Mesenchymal stem cell (in vitro differentiated cells and primary cell): ENCODE measurements around the gene PTPN1.

ENCODE experiments used
- DNase-seq: peaks from one replicate; pipeline ENCODE4 v3.0.0-alpha.2; 2013
- H2AFZ ChIP-seq: one replicate; pipeline ENCODE4 v1.6.1; 2013; ENCODE audit warnings: low read depth, mild to moderate bottlenecking, control low read depth, inconsistent platforms, low read length, moderate library complexity
- H2AK5ac ChIP-seq: 2 replicates; pipeline ENCODE4 v1.6.1; 2013; ENCODE audit warnings: low read length, moderate library complexity, mild to moderate bottlenecking, inconsistent platforms; ENCODE audit not compliant: severe bottlenecking
- H2BK120ac ChIP-seq: one replicate; pipeline ENCODE4 v1.6.1; 2013; ENCODE audit warnings: low read depth, mild to moderate bottlenecking, inconsistent platforms, low read length, moderate library complexity
- H2BK12ac ChIP-seq, 2 experiments: one replicate each; pipeline ENCODE4 v1.6.1; 2013; ENCODE audit warnings: inconsistent platforms in 2 of 2, low read length in 2 of 2, mild to moderate bottlenecking in 2 of 2, moderate library complexity in 2 of 2, control low read depth in 1 of 2
- H2BK15ac ChIP-seq: one replicate; pipeline ENCODE4 v1.6.1; 2013; ENCODE audit warnings: mild to moderate bottlenecking, low read depth, inconsistent platforms; ENCODE audit not compliant: poor library complexity, severe bottlenecking
- H2BK5ac ChIP-seq: 2 replicates; pipeline ENCODE4 v1.6.1; 2013; ENCODE audit warnings: low read depth, mild to moderate bottlenecking, low read length, control low read depth, inconsistent platforms; ENCODE audit not compliant: poor library complexity, severe bottlenecking
- H3K14ac ChIP-seq, 2 experiments: one replicate each; pipeline ENCODE4 v1.6.1; 2013; ENCODE audit warnings: inconsistent platforms in 2 of 2, low read length in 2 of 2, control low read depth in 1 of 2, mild to moderate bottlenecking in 1 of 2, moderate library complexity in 1 of 2
- H3K18ac ChIP-seq, 2 experiments: one replicate each; pipeline ENCODE4 v1.6.1; 2013; ENCODE audit warnings: inconsistent platforms in 2 of 2, low read length in 2 of 2, control low read depth in 1 of 2, low read depth in 1 of 2, mild to moderate bottlenecking in 1 of 2
- H3K23ac ChIP-seq, 2 experiments: one replicate each; pipeline ENCODE4 v1.6.1; 2013; ENCODE audit warnings: inconsistent platforms in 2 of 2, low read length in 2 of 2, mild to moderate bottlenecking in 2 of 2, moderate library complexity in 2 of 2, control low read depth in 1 of 2
- H3K27ac ChIP-seq: 2 replicates; pipeline ENCODE4 v1.5.1; 2013; ENCODE audit warnings: mild to moderate bottlenecking, moderate library complexity, low read length, control low read depth, inconsistent platforms; ENCODE audit not compliant: poor library complexity, severe bottlenecking
- H3K27me3 ChIP-seq, 2 experiments: 2 replicates each; pipeline versions ENCODE4 v1.6.1 to v1.7.0; 2013; ENCODE audit warnings: low read length in 2 of 2, mild to moderate bottlenecking in 2 of 2, moderate library complexity in 2 of 2, control low read depth in 1 of 2, inconsistent platforms in 1 of 2; ENCODE audit not compliant: control insufficient read depth in 1 of 2, insufficient read depth in 1 of 2
- H3K36me3 ChIP-seq, 2 experiments: 2 replicates each; pipeline versions ENCODE4 v1.6.1 to v1.7.0; 2013; ENCODE audit warnings: low read length in 2 of 2, control low read depth in 1 of 2, inconsistent platforms in 1 of 2, low read depth in 1 of 2, mild to moderate bottlenecking in 1 of 2; ENCODE audit not compliant: insufficient read depth in 2 of 2, control insufficient read depth in 1 of 2
- H3K4ac ChIP-seq, 2 experiments: one replicate each; pipeline ENCODE4 v1.6.1; 2013; ENCODE audit warnings: inconsistent platforms in 2 of 2, low read length in 2 of 2, mild to moderate bottlenecking in 2 of 2, moderate library complexity in 2 of 2, control low read depth in 1 of 2, low read depth in 1 of 2
- H3K4me1 ChIP-seq: 2 replicates; pipeline ENCODE4 v1.6.1; 2013; ENCODE audit warnings: low read depth, low read length, control low read depth; ENCODE audit not compliant: control insufficient read depth, insufficient read depth
- H3K4me2 ChIP-seq: 2 replicates; pipeline ENCODE4 v1.6.1; 2013; ENCODE audit warnings: low read length, mild to moderate bottlenecking, inconsistent platforms; ENCODE audit not compliant: poor library complexity, severe bottlenecking
- H3K4me3 ChIP-seq, 2 experiments: 2 replicates each; pipeline versions ENCODE4 v1.5.1 to v1.7.0; 2013; ENCODE audit warnings: low read length in 2 of 2, mild to moderate bottlenecking in 2 of 2, control low read depth in 1 of 2, low read depth in 1 of 2; ENCODE audit not compliant: insufficient read depth in 1 of 2
- H3K79me1 ChIP-seq: replicated peaks from 2 replicates; pipeline ENCODE4 v1.6.1; 2013; ENCODE audit warnings: mild to moderate bottlenecking, control low read depth, low read length, inconsistent platforms; ENCODE audit not compliant: poor library complexity, severe bottlenecking
- H3K9ac ChIP-seq: 2 replicates; pipeline ENCODE4 v1.7.0; 2013; ENCODE audit warnings: mild to moderate bottlenecking, low read length, moderate library complexity
- H3K9me3 ChIP-seq: 2 replicates; pipeline ENCODE4 v1.7.0; 2013; ENCODE audit warnings: mild to moderate bottlenecking, low read length; ENCODE audit not compliant: control insufficient read depth
- H4K8ac ChIP-seq: one replicate; pipeline ENCODE4 v1.6.1; 2013; ENCODE audit warnings: inconsistent platforms, mild to moderate bottlenecking, low read length, moderate library complexity
- H4K91ac ChIP-seq: one replicate; pipeline ENCODE4 v1.6.1; 2013; ENCODE audit warnings: mild to moderate bottlenecking, low read length, inconsistent platforms
- WGBS: methylation state at CpG from one replicate; pipeline ENCODE4 v1.1.7; 2013; ENCODE audit warnings: mixed read lengths; 5-methylcytosine and 5-hydroxymethylcytosine counted together

PTPN1 gene

GRCh38 chr20:50512323-50512722 is 2.1 kb downstream of the PTPN1 start:
- H3K9ac ChIP-seq: peak overlapping the region; percentile 97
- H2AK5ac ChIP-seq: no peak overlapping the region
- no peak overlapping the region for H2BK120ac ChIP-seq
- no peak overlapping the region for H3K18ac ChIP-seq
- H3K23ac ChIP-seq: no peak overlapping the region
- no peak overlapping the region for H4K8ac ChIP-seq
- H3K79me1 ChIP-seq: no peaks in the 10 kb centered on the region
- no peak overlapping the region for H4K91ac ChIP-seq
- peak overlapping the region in 1 of 2 experiments; percentile 91 for H3K4me3 ChIP-seq
- no peak for DNase-seq
- H3K9me3 ChIP-seq: no peaks in the 10 kb centered on the region
- H2BK12ac ChIP-seq: no peak overlapping the region
- no peak overlapping the region for H2BK15ac ChIP-seq
- H3K36me3 ChIP-seq: peaks cover 3 to 6% of the 10 kb centered on the region in 2 experiments
- peaks cover 14% of the 10 kb centered on the region for H3K4me1 ChIP-seq
- no peak overlapping the region for H2AFZ ChIP-seq
- H3K4me2 ChIP-seq: peak overlapping the region; percentile 73
- no CpG with 5 or more reads among the region's 1 CpG for WGBS
- no peaks in the 10 kb centered on the region for H3K27me3 ChIP-seq
- no peak overlapping the region for H2BK5ac ChIP-seq
- H3K27ac ChIP-seq: peak overlapping the region; percentile 46
- no peak overlapping the region for H3K4ac ChIP-seq
- no peak overlapping the region for H3K14ac ChIP-seq

DNA sequence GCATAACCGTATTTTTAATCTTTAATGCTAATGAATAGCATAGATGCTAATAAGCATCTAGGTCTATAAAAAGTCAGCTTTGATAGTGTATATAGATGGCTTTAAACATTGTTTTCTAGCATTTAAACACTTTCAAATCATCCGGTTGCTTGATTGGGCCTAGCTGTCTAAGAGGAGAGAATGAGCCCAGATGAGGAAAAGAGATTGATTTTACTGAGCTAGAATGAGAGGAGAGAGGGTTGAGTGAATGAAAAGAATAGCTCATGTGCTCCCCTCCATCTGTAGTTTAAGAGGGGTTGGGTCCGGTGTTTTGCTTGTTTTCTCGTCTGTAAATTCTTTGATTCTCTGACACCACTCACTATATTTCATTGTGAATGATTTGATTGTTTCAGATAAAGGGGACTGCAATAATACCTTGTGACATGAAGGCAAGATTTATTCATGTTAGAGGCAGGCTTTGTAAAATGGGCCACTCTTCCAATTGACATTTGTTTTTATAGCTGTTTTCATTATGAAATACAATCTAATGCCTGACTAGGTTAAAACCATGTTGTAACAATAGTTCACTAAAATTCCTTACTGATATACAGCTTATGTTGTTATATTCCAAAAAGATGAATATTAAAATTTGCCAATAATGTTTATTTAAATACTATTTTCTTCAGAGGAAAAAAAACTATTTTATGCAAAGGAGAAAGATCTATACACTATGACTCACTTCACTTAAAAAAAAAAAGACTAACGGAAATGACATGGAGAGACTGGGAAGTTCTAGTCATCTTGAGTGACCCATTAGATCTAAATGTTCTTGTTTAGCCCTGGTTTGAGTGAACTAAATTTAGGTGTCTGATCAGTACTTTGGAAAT is 3.2 kb downstream of the PTPN1 start:
- no peak overlapping the region for H2BK120ac ChIP-seq
- WGBS: 62% methylated on average over 3 of the region's 5 CpGs

DNA sequence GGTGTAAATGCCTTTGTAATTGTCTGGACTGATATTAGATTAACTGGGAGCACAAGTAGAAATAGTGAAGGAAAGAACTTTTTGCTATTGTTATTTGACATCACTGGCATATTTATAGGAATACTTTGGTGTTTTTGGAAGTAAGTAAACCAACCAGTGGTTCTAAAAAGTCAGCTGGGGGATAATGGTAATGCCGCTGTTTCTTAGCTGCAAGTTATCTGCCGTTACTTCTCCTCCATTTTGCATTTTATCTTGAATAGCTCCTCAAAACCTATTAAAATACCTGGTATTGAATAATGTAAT is 3.8 kb downstream of the PTPN1 start:
- Histone ChIP-seq H3K4me3 (peak overlapping the region in 1 of 2 experiments; percentile 14), H4K8ac (no peak overlapping the region), H3K4ac (no peak overlapping the region), H2BK5ac (no peak overlapping the region), H2AFZ (no peak overlapping the region), H3K4me1 (peaks cover 13% of the 10 kb centered on the region), H3K18ac (no peak overlapping the region), H2BK12ac (no peak overlapping the region), H3K27me3 (no peaks in the 10 kb centered on the region), H3K27ac (no peak overlapping the region), H2AK5ac (no peak overlapping the region), H3K36me3 (peaks cover 3 to 6% of the 10 kb centered on the region in 2 experiments), H2BK15ac (no peak overlapping the region), H3K14ac (no peak overlapping the region), H4K91ac (no peak overlapping the region), H2BK120ac (no peak overlapping the region), H3K4me2 (peak overlapping the region; percentile 21), H3K9ac (peak overlapping the region; percentile 97), H3K23ac (no peak overlapping the region), H3K9me3 (no peaks in the 10 kb centered on the region), H3K79me1 (no peaks in the 10 kb centered on the region)
- no peak for DNase-seq
- WGBS: 100% methylated on average over 1 of the region's 2 CpGs

More for the DNA sequence above, 3.2 kb downstream of the PTPN1 start:
- DNase-seq: peak; percentile 89
- Histone ChIP-seq H2BK15ac (no peak overlapping the region), H3K9ac (peak overlapping the region; percentile 97), H3K9me3 (no peaks in the 10 kb centered on the region), H3K14ac (no peak overlapping the region), H3K4me1 (peaks cover 12% of the 10 kb centered on the region), H3K23ac (no peak overlapping the region), H4K91ac (no peak overlapping the region), H4K8ac (no peak overlapping the region), H3K4ac (no peak overlapping the region), H3K36me3 (peaks cover 3 to 6% of the 10 kb centered on the region in 2 experiments), H2BK12ac (no peak overlapping the region), H3K79me1 (no peaks in the 10 kb centered on the region), H2AFZ (no peak overlapping the region), H3K4me2 (peak overlapping the region; percentile 55), H2BK5ac (peak overlapping the region; percentile 11), H3K27me3 (no peaks in the 10 kb centered on the region), H2AK5ac (no peak overlapping the region), H3K4me3 (peak overlapping the region in 1 of 2 experiments; percentile 91), H3K18ac (no peak overlapping the region), H3K27ac (peak overlapping the region; percentile 25)

DNA sequence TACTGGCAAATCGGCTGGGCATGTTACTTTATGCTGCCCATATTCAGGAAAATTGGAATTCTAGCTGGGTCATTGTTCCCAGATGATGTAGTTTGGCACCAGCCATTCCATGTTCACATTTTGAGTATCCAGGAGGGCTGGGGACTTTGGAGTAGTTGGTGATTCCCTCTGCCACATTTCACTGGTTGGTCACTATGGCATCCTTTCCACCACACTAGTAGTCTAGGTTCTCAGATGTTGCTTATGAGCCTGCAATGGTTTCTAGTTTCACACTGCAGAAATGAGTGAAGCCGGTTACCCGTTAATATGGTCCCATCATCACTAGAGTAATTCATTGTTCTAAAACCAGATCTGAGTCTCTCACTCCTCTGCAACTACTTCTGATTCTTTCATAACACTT is 4.6 kb downstream of the PTPN1 start:
- Histone ChIP-seq H3K27ac (no peak overlapping the region), H3K23ac (no peak overlapping the region), H3K9me3 (no peaks in the 10 kb centered on the region), H2BK12ac (no peak overlapping the region), H3K4ac (no peak overlapping the region), H3K27me3 (no peaks in the 10 kb centered on the region), H3K79me1 (no peaks in the 10 kb centered on the region), H4K8ac (no peak overlapping the region), H3K18ac (peak overlapping the region in 1 of 2 experiments; percentile 3), H3K4me2 (no peak overlapping the region), H2BK120ac (no peak overlapping the region), H3K4me3 (no peak overlapping the region), H2BK15ac (no peak overlapping the region), H4K91ac (no peak overlapping the region), H2AFZ (no peak overlapping the region), H3K36me3 (peaks cover 3 to 10% of the 10 kb centered on the region in 2 experiments), H2AK5ac (no peak overlapping the region), H3K9ac (peak overlapping the region; percentile 97), H3K4me1 (peaks cover 11% of the 10 kb centered on the region), H3K14ac (no peak overlapping the region), H2BK5ac (no peak overlapping the region)
- 96% methylated on average over 3 of the region's 3 CpGs for WGBS
- DNase-seq: no peak
